ENCODE data around the gene SDHD.
"Not testable (repeated sequence)": the region's sequence is repeated elsewhere in the genome, so short reads cannot be mapped to it uniquely, and the experiment has no call there.

Gene SDHD

GRCh38 chr11:112086422-112087191 is at the start of gene SDHD, which contains the start of gene TIMM8B:
Gene SDHD, plus strand, starts transcription at chr11:112086873. Its CDS starts 35 bp downstream, at chr11:112086908.
Gene TIMM8B, minus strand, starts transcription at chr11:112086756. Its CDS starts 33 bp downstream, at chr11:112086723.
- DNase-seq: peak; percentile 95

DNA sequence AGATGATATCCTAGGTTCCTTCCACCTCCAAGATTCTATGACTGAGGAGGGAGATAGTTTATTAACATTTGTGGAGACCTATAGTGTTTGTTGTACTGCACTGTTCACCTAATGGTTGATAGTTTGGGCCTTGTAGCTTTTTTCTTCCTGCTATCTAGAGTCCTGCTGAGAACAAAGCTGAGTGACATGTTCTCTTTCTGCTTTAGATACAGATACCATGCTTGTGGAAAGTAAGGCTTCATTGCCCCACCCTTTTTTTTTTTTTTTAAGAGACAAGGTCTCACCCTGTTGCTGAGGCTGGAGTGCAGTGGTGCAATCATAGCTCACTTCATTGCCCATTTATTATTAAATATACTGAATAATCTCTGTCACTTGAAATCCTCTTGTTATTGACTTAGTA is 49.1 kb upstream of the SDHD start:
- no peak for DNase-seq

GRCh38 chr11:112042161-112042960 is 44.3 kb upstream of the SDHD start:
- no peak for DNase-seq

GRCh38 chr11:112042961-112043304 is 43.7 kb upstream of the SDHD start:
- DNase-seq: no peak

- no peak for DNase-seq
These were observed 41.7 kb upstream of the SDHD start for GRCh38 chr11:112044961-112045360.

DNA sequence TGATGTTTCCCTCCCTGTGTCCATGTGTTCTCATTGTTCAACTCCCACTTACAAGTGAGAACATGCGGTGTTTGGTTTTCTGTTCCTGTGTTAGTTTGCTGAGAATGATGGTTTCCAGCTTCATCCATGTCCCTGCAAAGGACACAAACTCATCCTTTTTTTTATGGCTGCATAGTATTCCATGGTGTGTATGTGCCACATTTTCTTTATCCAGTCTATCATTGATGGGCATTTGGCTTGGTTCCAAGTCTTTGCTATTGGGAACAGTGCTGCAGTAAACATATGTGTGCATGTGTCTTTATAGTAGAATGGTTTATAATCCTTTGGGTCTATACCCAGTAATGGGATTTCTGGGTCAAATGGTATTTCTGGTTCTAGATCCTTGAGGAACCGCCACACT is 40.0 kb upstream of the SDHD start:
- DNase-seq: not testable (repeated sequence)

DNA sequence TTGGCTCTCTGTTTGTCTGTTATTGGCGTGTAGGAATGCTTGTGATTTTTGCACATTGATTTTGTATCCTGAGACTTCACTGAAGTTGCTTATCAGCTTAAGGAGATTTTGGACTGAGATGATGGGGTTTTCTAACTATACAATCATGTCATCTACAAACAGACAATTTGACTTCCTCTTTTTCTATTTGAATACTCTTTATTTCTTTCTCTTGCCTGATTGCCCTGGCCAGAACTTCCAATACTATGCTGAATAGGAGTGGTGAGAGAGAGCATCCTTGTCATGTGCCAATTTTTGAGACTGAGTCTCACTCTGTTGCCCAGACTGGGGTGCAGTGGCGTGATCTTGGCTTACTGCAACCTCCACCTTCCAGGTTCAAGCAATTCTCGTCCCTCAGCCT is 38.4 kb upstream of the SDHD start:
- not testable (repeated sequence) for DNase-seq

- DNase-seq: no peak
These were observed 36.9 kb upstream of the SDHD start for GRCh38 chr11:112049777-112050176.

DNA sequence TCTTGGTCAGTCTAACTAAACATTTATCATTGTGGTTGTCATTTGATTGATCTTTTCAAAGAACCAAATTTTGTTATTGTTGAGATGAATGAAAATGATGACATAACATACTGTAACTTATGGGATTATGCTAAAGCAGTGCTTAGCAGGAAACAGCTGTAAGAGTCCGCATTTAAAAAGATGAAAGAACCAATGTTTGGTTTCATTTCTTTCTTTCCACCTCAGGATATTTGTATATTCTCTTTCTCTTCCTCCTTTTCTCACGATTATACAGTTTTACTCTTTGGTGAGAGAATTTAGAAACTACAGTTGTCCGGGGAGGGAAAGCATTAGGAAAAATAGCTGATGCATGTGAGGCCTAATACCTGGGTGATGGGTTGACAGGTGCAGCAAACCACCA is 36.0 kb upstream of the SDHD start:
- no peak for DNase-seq

GRCh38 chr11:112051768-112052167 is 34.9 kb upstream of the SDHD start:
- no peak for DNase-seq

DNA sequence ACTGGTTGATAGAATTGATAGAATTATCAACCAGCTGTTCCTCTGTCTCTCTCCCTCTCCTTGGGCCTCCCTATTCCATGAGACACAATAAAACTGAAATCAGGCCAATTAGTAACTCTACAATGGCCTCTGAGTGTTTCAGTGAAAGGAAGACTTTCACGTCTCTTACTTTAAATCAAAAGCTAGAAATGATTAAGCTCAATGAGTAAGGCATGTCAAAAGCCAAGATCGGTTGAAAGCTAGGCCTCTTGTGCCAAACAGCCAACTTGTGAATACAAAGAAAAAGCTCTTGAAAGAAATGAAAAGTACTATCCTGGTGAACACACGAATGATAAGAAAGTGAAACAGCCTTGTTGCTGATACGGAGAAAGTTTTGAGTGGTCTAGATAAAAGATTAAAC is 29.5 kb upstream of the SDHD start:
- no peak for DNase-seq

DNA sequence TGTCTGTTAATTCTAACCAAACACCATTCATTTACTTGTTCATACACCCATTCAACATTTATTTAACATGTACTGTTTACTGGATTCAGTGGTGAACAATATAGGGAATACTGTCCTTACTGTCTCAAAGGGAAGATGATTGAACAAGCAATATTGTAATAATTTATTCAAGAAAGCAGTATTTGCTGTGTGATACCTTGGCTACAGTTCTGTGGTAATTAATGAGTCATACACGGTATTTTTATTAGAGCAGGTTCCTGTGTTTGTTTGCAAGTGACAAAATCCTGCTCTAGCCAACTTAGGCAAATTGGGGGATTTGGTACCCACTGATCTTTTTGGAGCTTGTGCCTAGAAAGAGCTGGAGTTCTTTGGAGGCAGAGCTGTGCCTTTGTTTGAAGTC is 28.6 kb upstream of the SDHD start:
- no peak for DNase-seq

- DNase-seq: no peak
These were observed 23.8 kb upstream of the SDHD start for GRCh38 chr11:112062923-112063322.

DNA sequence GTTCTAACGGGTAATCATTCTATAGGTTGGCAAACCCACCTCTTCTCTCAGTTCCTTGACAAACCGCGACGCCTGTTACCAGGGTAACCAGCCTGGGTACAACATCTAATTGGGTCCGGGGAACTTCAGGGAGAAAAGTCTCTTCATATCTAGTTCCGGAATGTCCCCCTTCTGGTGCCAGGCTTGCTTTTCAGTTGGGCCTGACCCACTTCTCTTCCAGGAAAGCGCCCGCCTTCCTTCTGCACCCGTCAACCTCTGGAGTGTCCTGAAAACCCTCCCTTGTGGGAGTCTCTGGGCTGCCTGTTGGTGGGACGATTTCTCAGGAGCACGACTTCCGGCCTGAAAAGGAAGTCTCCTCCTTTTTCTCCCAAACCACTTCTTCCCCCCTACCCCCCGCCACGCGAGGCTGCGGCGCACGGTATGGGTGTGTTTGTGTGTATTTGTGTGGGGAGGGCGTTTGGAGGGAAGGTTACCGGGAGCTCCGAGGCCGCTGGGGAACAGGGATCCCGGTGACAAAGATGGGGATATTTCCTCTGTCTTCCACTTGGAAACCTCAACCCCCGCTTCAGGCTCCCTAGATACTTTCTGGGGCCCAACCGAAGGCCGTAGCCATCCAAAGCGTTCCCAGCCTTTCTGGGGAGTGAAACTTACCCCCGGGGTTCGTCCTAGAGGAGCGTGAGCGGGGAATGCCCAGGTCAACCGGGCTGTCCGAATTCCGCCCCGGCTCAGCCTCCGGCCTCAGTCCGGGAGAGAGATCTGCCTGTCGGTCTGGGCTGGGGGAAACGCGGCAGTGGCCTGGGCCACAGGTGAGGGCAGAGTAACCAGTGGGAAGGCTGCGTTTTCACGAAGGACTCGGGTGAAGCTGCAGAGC is 12.5 kb upstream of the SDHD start, which contains the start of the genes NKAPD1 and PIH1D2:
Gene NKAPD1, plus strand, starts transcription at position 359 of the 871 bp plus-strand sequence. CDS start 1,276 bp downstream, outside the sequence.
Gene PIH1D2, minus strand, starts transcription at position 77 of the 871 bp plus-strand sequence. CDS start 843 bp downstream, outside the sequence.
- peak; percentile 83 for DNase-seq

- DNase-seq: peak; percentile 44
These were observed 3.9 kb upstream of the SDHD start for GRCh38 chr11:112082729-112083128.

GRCh38 chr11:112085822-112086421 is 751 bp upstream of the SDHD start:
- DNase-seq: peak; percentile 59

DNA sequence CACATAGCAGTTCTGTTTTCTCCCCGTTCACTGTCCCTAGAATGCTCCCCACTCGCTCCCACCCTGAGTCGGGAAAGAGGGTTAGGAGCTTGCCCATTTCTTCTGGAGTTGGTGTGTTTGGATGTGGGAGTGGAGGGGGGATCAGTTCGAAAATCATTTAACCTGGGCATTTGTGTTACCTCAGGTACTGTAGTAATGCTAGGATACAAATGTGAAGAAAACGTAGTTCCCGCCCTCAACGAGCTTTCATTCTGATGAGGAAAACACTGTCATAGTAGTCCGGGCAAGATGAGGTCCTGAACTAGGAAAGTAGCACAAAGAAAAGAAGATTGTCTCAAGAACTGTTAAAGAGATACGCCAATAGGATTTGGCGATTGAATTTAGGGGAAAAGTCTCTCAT is 539 bp downstream of the SDHD start:
- DNase-seq: no peak

DNA sequence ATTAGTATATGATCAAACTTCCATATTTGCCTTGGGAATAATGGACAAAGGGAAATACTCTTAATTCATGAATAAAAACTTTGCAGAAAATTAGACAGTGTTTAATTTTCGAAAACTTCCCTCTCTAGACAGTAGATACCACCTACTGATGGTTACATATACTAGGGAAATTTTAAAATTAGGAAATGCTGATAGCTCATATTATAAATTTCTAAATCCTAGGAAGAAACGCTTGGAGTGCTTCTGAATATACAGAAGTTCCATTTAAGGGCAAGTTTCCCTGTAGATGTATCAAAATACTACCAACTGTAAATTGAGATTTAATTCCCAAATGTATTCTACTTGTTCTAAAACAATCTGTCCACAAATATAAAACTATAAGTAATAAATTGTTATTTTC is 8.6 kb downstream of the SDHD start:
- not testable (repeated sequence) for DNase-seq

GRCh38 chr11:112096194-112096593 is 9.5 kb downstream of the SDHD start:
- DNase-seq: no peak

DNA sequence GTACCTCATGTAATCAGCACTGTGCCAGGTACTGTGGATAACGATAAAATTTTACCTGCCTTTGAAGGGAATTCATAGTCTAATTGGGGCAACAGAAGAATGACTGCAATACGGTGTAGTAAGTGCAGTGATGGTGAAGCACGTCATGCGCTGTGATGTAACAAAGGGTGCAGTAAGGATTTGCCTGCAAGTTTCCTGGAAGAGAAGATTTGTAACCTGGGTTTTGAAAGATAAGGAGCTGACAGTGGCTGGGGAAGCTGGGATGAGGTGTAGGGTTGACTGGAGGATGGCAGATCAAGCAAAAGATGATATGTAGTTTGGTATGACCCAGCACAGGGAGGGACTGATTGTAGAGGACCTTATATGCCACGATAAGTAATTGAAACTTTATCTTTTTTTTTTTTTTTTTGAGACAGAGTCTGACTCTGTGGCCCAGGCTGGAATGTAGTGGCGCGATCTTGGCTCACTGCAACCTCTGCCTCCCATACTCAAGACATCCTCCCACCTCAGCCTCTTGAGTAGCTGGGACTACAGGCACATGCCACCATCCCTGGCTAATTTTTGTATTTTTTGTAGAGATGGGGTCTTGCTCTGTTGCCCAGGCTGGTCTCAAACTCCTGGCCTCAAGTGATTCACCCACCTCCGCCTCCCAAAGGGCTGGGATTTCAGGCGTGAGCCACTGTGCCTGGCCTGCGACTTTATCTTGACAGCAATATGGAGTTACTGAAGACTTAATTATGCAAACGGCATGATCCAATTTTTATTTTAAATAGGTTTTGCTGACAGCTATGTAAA is 11.3 kb downstream of the SDHD start:
- DNase-seq: no peak

DNA sequence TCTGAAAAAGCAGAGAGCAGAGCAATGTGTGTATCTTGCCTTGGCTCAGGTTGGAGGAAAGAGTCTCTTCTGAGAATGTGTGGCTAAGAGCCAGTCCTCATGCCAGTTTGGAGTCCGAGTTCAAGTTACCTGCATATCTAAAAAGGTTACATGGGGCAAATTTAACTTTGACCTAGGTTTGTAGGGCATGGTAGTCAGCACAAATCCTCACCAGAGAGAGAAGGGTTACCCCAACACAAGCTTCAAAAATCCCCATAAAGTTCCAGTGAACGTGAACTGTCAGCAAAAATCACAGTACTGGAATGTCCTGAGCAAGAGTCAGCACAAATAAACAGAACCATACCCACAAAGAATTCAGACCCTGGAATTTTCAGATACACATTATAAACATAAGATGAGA is 13.8 kb downstream of the SDHD start:
- DNase-seq: no peak

DNA sequence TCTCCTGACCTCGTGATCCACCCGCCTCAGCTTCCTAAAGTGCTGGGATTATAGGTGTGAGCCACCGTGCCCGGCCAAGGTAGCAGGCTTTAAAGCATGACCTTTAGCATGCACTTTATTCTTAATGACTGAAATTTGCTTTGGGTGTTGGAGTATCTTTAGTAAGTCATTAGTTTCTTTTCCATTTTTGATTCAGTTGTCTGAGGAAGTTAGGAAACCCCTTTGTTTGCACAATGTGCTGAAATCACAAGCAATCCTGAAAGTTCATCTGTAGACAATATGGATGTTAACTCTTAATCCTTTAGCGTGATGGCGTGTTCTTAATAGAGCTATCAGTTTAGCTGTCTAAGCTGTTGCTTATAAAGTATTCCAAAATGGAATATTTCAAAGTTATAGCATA is 16.8 kb downstream of the SDHD start:
- DNase-seq: no peak
